ENCODE results near the gene PRPF19.

Gene PRPF19

DNA sequence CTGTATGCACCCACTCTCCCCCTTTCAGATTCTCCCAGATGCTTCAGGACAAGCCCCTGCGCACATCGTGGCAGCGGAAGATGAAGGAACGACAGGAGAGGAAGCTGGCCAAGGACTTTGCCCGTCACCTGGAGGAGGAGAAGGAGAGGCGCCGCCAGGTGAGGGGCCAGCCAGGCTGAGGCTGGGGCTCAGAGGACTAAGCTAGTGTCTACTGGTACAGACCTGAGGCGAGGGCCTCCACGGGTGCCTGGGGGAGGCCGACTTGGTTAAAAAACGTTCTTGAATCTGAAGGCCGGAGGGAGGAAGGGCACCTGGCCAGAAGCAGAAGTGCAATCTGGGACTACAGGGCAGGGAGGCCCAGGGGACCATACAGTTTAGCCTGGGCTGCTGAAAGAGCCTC, 58.5 kb downstream of the PRPF19 start:
- no peak for DNase-seq (ENCODE audit: low read depth, low spot score)
- no peak overlapping the region for H3K4me3 ChIP-seq (ENCODE audit: insufficient read length, low read depth)
- TF ChIP-seq SUZ12 (IDR thresholded peaks at IDR 0.05; ENCODE audit: extremely low read depth, insufficient read depth, insufficient read length) (no peak), YY1 (IDR thresholded peaks at IDR 0.05; ENCODE audit: insufficient read depth, insufficient read length) (no peak), ZNF274 (IDR thresholded peaks at IDR 0.05; ENCODE audit: low read depth, low read length) (no peak)
- no peak overlapping the region for H3K9ac ChIP-seq (ENCODE audit: insufficient read length, low read depth)
- peaks cover 94% of the 10 kb centered on the region for H3K36me3 ChIP-seq (ENCODE audit: insufficient read depth, insufficient read length, low read length)
- H3K9me3 ChIP-seq (ENCODE audit: insufficient read depth, low read length), result no peaks in the 10 kb centered on the region
- H3K4me1 ChIP-seq (ENCODE audit: insufficient read depth, insufficient read length), result peaks cover 11% of the 10 kb centered on the region
- no peaks in the 10 kb centered on the region for H3K27me3 ChIP-seq (ENCODE audit: insufficient read depth, insufficient read length)

DNA sequence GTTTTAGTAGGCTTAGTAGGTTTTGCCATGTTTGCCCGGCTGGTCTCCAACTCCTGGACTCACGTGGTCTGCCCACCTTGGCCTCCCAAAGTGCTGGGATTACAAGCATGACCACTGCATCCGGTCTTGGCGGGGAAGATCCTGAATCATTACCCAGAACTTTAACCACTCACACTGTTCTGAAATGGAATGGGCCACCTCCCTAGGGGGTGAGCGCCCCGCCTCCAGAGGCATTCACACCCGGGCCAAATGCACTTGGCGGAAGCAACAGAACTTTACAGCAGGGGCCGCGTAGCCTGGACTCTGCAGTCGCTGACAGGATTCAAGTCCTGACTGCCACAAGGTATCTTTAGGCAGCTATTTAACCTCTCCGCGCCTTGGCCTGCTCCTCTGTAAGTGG, 59.1 kb downstream of the PRPF19 start:
- no peak for TF ChIP-seq YY1 (IDR thresholded peaks at IDR 0.05; ENCODE audit: insufficient read depth, insufficient read length)
- TF ChIP-seq ZNF274 (IDR thresholded peaks at IDR 0.05; ENCODE audit: low read depth, low read length), result no peak
- no peak for TF ChIP-seq SUZ12 (IDR thresholded peaks at IDR 0.05; ENCODE audit: extremely low read depth, insufficient read depth, insufficient read length)
- Histone ChIP-seq H3K27me3 (ENCODE audit: insufficient read depth, insufficient read length) (no peaks in the 10 kb centered on the region), H3K9ac (ENCODE audit: insufficient read length, low read depth) (no peak overlapping the region), H3K9me3 (ENCODE audit: insufficient read depth, low read length) (no peaks in the 10 kb centered on the region), H3K36me3 (ENCODE audit: insufficient read depth, insufficient read length, low read length) (peaks cover 88% of the 10 kb centered on the region), H3K4me1 (ENCODE audit: insufficient read depth, insufficient read length) (peaks cover 11% of the 10 kb centered on the region), H3K4me3 (ENCODE audit: insufficient read length, low read depth) (no peak overlapping the region)
- no peak for DNase-seq (ENCODE audit: low read depth, low spot score)

DNA sequence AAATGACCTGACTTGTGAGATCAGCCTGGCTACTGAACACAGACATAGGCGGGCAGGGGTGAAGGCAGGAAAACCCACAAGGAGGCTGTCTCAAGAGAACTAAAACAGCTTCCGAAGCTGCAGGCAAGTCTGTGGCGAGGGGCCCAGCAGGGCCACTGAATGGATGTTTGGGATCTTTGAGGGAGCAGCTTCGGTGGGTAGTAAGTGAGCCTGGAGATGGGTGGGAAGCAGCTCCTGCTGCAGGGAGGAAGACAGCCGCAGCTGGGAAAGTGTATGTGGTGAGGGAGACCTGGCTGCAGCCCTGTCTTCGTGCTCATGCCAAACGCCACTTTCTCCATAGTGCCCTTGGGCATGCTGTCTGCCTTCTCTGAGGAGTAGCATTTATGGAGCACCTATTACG, 61.0 kb downstream of the PRPF19 start:
- DNase-seq (ENCODE audit: low read depth, low spot score), result no peak
- TF ChIP-seq SUZ12 (IDR thresholded peaks at IDR 0.05; ENCODE audit: extremely low read depth, insufficient read depth, insufficient read length), result no peak
- TF ChIP-seq ZNF274 (IDR thresholded peaks at IDR 0.05; ENCODE audit: low read depth, low read length), result no peak
- TF ChIP-seq YY1 (IDR thresholded peaks at IDR 0.05; ENCODE audit: insufficient read depth, insufficient read length), result no peak
- no peak overlapping the region for H3K4me3 ChIP-seq (ENCODE audit: insufficient read length, low read depth)
- no peaks in the 10 kb centered on the region for H3K9me3 ChIP-seq (ENCODE audit: insufficient read depth, low read length)
- H3K9ac ChIP-seq (ENCODE audit: insufficient read length, low read depth), result peak overlapping the region; percentile 24
- H3K4me1 ChIP-seq (ENCODE audit: insufficient read depth, insufficient read length), result peaks cover 18% of the 10 kb centered on the region
- H3K36me3 ChIP-seq (ENCODE audit: insufficient read depth, insufficient read length, low read length), result peaks cover 70% of the 10 kb centered on the region
- H3K27me3 ChIP-seq (ENCODE audit: insufficient read depth, insufficient read length), result no peaks in the 10 kb centered on the region

DNA sequence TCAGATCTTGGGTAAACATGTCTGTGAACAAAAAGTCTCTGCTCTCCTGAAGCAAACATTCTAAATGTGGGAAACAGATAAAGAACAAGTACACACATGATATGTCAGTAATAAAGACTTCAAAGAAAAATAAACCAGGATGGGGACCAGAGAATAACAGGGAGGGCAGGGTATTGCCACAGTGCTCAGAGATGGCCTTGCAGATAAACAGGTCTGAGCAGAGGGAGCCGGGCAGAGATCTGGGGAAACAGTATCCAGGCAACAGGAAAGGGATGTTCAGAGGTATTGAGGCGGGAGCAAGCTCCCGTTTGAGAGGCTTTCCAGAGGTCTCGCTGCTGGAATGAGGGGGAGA, 61.5 kb downstream of the PRPF19 start:
- Histone ChIP-seq H3K9me3 (ENCODE audit: insufficient read depth, low read length) (no peaks in the 10 kb centered on the region), H3K4me1 (ENCODE audit: insufficient read depth, insufficient read length) (peaks cover 18% of the 10 kb centered on the region), H3K27me3 (ENCODE audit: insufficient read depth, insufficient read length) (no peaks in the 10 kb centered on the region), H3K9ac (ENCODE audit: insufficient read length, low read depth) (no peak overlapping the region), H3K4me3 (ENCODE audit: insufficient read length, low read depth) (no peak overlapping the region), H3K36me3 (ENCODE audit: insufficient read depth, insufficient read length, low read length) (peaks cover 65% of the 10 kb centered on the region)
- no peak for TF ChIP-seq YY1 (IDR thresholded peaks at IDR 0.05; ENCODE audit: insufficient read depth, insufficient read length)
- no peak for TF ChIP-seq ZNF274 (IDR thresholded peaks at IDR 0.05; ENCODE audit: low read depth, low read length)
- TF ChIP-seq SUZ12 (IDR thresholded peaks at IDR 0.05; ENCODE audit: extremely low read depth, insufficient read depth, insufficient read length), result no peak
- no peak for DNase-seq (ENCODE audit: low read depth, low spot score)

DNA sequence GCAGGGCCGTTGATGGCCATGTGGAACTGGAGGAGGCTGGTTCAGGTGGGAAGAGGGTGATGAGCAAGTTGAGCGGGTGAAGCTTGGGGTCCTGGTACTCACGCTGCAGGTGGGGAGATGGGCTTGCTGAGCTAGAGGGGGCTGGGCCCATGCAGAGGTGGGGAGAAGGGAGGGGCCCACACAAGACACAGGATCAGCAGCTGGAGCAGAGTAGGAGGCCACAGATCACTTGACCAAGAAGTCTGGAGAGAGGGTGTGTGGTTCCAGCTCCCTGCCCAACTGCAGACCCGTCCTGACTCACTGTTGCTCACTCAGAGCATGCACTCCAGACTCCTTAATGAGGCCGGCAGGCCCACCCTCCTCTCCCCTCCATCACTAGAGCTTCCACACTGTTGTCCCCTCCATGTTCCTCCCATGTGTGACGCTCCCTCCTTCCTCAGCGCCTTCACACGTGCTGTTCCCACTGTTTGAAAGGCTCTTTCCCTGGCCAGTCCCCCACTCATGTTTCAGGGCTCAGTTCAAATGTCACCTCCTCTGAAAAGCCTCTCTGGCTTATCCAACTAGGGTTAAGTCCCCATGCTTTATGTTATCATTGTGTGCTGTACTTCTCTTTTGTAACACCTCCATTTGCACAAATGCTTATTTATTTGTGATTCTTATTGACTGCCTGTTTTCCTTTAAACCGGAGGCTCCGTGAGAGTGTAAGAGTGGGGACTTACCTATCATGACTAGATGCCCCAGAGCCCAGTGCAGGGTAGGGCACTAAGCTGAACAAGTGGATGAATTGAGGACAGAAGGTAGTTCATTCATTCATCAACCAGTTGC, 62.1 kb downstream of the PRPF19 start:
- TF ChIP-seq YY1 (IDR thresholded peaks at IDR 0.05; ENCODE audit: insufficient read depth, insufficient read length) (no peak), SUZ12 (IDR thresholded peaks at IDR 0.05; ENCODE audit: extremely low read depth, insufficient read depth, insufficient read length) (no peak), ZNF274 (IDR thresholded peaks at IDR 0.05; ENCODE audit: low read depth, low read length) (no peak)
- DNase-seq (ENCODE audit: low read depth, low spot score), result no peak
- peak overlapping the region; percentile 96 for H3K4me3 ChIP-seq (ENCODE audit: insufficient read length, low read depth)
- H3K4me1 ChIP-seq (ENCODE audit: insufficient read depth, insufficient read length), result peaks cover 18% of the 10 kb centered on the region
- no peaks in the 10 kb centered on the region for H3K9me3 ChIP-seq (ENCODE audit: insufficient read depth, low read length)
- no peaks in the 10 kb centered on the region for H3K27me3 ChIP-seq (ENCODE audit: insufficient read depth, insufficient read length)
- peaks cover 59% of the 10 kb centered on the region for H3K36me3 ChIP-seq (ENCODE audit: insufficient read depth, insufficient read length, low read length)
- peak overlapping the region; percentile 97 for H3K9ac ChIP-seq (ENCODE audit: insufficient read length, low read depth)

DNA sequence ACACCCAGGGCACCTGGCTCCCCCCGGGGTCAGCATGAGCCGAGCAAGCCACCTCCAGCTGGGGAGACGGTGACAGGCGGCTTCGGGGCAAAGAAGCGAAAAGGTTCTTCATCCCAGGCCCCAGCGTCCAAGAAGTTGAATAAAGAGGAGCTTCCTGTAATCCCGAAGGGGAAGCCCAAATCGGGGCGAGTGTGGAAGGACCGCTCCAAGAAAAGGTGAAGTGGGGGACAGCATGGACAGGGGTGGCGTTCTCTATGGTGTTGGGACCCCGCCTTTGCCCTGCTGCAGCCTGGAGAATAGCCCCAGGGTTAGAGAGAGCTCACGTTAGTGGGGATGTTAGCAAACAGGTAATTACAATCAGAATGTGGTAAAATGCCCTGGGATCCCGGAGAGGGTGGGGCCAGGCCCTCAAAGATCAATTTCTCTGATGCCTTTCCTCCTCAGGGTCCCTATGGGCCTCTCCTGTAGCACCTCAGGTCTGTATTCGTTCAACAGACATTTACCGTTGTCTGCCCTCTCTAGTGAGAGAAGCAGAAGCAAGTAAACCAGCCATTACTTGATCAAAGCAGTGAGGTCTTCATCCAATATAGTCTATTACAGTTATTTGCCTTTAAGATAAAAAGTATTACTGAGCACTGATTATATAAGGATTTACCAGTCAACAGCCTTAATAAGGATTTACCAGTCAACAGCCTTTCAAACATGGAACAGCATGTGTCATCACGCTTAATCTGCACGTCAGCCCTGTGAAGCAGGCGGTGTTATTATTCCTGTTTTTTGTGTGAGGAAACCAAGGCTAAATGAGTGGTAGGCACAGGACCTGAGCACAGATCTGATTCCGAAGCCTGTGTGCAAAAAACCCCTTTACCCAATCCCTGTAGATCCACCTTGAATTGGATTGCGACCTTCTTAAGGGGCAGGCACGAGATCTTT, 63.5 kb downstream of the PRPF19 start:
- no peaks in the 10 kb centered on the region for H3K27me3 ChIP-seq (ENCODE audit: insufficient read depth, insufficient read length)
- H3K4me3 ChIP-seq (ENCODE audit: insufficient read length, low read depth), result peak overlapping the region; percentile 96
- no peaks in the 10 kb centered on the region for H3K9me3 ChIP-seq (ENCODE audit: insufficient read depth, low read length)
- TF ChIP-seq ZNF274 (IDR thresholded peaks at IDR 0.05; ENCODE audit: low read depth, low read length) (no peak), SUZ12 (IDR thresholded peaks at IDR 0.05; ENCODE audit: extremely low read depth, insufficient read depth, insufficient read length) (no peak), YY1 (IDR thresholded peaks at IDR 0.05; ENCODE audit: insufficient read depth, insufficient read length) (no peak)
- H3K9ac ChIP-seq (ENCODE audit: insufficient read length, low read depth), result peak overlapping the region; percentile 97
- peaks cover 46% of the 10 kb centered on the region for H3K36me3 ChIP-seq (ENCODE audit: insufficient read depth, insufficient read length, low read length)
- DNase-seq (ENCODE audit: low read depth, low spot score), result no peak
- H3K4me1 ChIP-seq (ENCODE audit: insufficient read depth, insufficient read length), result peaks cover 19% of the 10 kb centered on the region

Measured in NT2/D1 (cell line).